ENCODE measurements around the gene MRTFA. TPM values are rescaled to one million over a fixed set of nuclear protein-coding genes. Genes with fewer than 3 reads are reported as not detected.

MRTFA gene
- polyA plus RNA-seq, 1 of the 3 experiments (the other 2 are of a cell fraction) = 5.8 TPM

- Histone ChIP-seq H3K9ac (no peak overlapping the region), H3K36me3 (replicated peaks in 1 of 2; ENCODE audit: control insufficient read depth in 1 of 2, insufficient read depth in 2 of 2, low read length in 1 of 2) (no peaks in the 10 kb centered on the region), H4K20me1 (ENCODE audit: insufficient read depth) (peaks cover 54% of the 10 kb centered on the region), H3K79me2 (ENCODE audit: insufficient read depth) (peaks cover 81% of the 10 kb centered on the region), H3K9me2 (no peaks in the 10 kb centered on the region), H3K27ac (ENCODE audit: low read depth in 2 of 2, low read length in 1 of 2) (no peak overlapping the region), H3K9me3 (no peaks in the 10 kb centered on the region), H3K4me1 (ENCODE audit: control insufficient read depth in 1 of 2, insufficient read depth in 2 of 2, low read depth in 1 of 2, low read length in 1 of 2) (peaks cover 7 to 10% of the 10 kb centered on the region in 2 experiments; a peak in 3 of 4 replicates), H3K4me3 (ENCODE audit: low read depth in 2 of 2, low read length in 1 of 2) (no peak overlapping the region), H2AFZ (ENCODE audit: low read depth) (no peak overlapping the region), H3K4me2 (no peak overlapping the region), H3K27me3 (ENCODE audit: insufficient read depth) (no peaks in the 10 kb centered on the region), H3F3A (replicated peaks; ENCODE audit: insufficient read depth) (no peaks in the 10 kb centered on the region)
- TF ChIP-seq MEF2A (IDR thresholded peaks at IDR 0.05; ENCODE audit: borderline replicate concordance, low read depth) (no peak), RFX5 (IDR thresholded peaks at IDR 0.05; ENCODE audit: low read length) (no peak), POLR2AphosphoS5 (IDR thresholded peaks at IDR 0.05; ENCODE audit: low read depth, low read length) (no peak), GABPA (IDR thresholded peaks at IDR 0.05; ENCODE audit: low read depth) (no peak), FOXM1 (IDR thresholded peaks at IDR 0.05; ENCODE audit: low read depth) (no peak), YY1 (IDR thresholded peaks at IDR 0.05; ENCODE audit: low read depth) (no peak), PBX3 (IDR thresholded peaks at IDR 0.05) (no peak), RCOR1 (IDR thresholded peaks at IDR 0.05; ENCODE audit: low read length) (no peak), USF1 (IDR thresholded peaks at IDR 0.05; ENCODE audit: borderline replicate concordance, low read depth) (no peak)
- no peak for DNase-seq
- CTCF ChIA-PET = no interaction called here
- WGBS (ENCODE audit: low lambda C conversion rate) = 94% methylated on average over 3 of the region's 3 CpGs
- POLR2A ChIA-PET = interaction anchor here (0.6 kb wide), 1 partner anchor 17 kb away, joined by 4 read pairs; no protein-coding TSS in a partner anchor
Measured at GRCh38 chr22:40633036-40633435, 3.5 kb downstream of the MRTFA start.

GRCh38 chr22:40631925-40632324 lies 4.6 kb downstream of the MRTFA start:
- CTCF ChIA-PET = no interaction called here
- Histone ChIP-seq H3F3A (replicated peaks; ENCODE audit: insufficient read depth) (no peaks in the 10 kb centered on the region), H3K36me3 (replicated peaks in 1 of 2; ENCODE audit: control insufficient read depth in 1 of 2, insufficient read depth in 2 of 2, low read length in 1 of 2) (no peaks in the 10 kb centered on the region), H4K20me1 (ENCODE audit: insufficient read depth) (peaks cover 65% of the 10 kb centered on the region), H3K4me2 (no peak overlapping the region), H3K27me3 (ENCODE audit: insufficient read depth) (no peaks in the 10 kb centered on the region), H3K4me3 (ENCODE audit: low read depth in 2 of 2, low read length in 1 of 2) (no peak overlapping the region), H3K79me2 (ENCODE audit: insufficient read depth) (peaks cover 92% of the 10 kb centered on the region), H3K9ac (no peak overlapping the region), H2AFZ (ENCODE audit: low read depth) (no peak overlapping the region), H3K27ac (ENCODE audit: low read depth in 2 of 2, low read length in 1 of 2) (no peak overlapping the region), H3K9me2 (no peaks in the 10 kb centered on the region), H3K4me1 (ENCODE audit: control insufficient read depth in 1 of 2, insufficient read depth in 2 of 2, low read depth in 1 of 2, low read length in 1 of 2) (peaks cover 6 to 8% of the 10 kb centered on the region in 2 experiments; a peak in 3 of 4 replicates), H3K9me3 (no peaks in the 10 kb centered on the region)
- TF ChIP-seq JUND (IDR thresholded peaks at IDR 0.05) (no peak), FOXM1 (IDR thresholded peaks at IDR 0.05; ENCODE audit: low read depth) (no peak), EZH2phosphoT487 (IDR thresholded peaks at IDR 0.05; ENCODE audit: borderline replicate concordance, low read depth) (no peak), CHD2 (IDR thresholded peaks at IDR 0.05; ENCODE audit: low read length, partially characterized antibody) (no peak), ELF1 (IDR thresholded peaks at IDR 0.05) (no peak), FOSL2 (IDR thresholded peaks at IDR 0.05; ENCODE audit: borderline replicate concordance, low read depth) (no peak), NRF1 (IDR thresholded peaks at IDR 0.05; ENCODE audit: low read depth, low read length) (no peak), EP300 (IDR thresholded peaks at IDR 0.05; ENCODE audit: borderline replicate concordance in 1 of 2, low read depth in 1 of 2, low read length in 1 of 2) (no peak)
- 100% methylated on average over 1 of the region's 2 CpGs for WGBS (ENCODE audit: low lambda C conversion rate)
- POLR2A ChIA-PET = no interaction called here
- no peak for DNase-seq

Data from SK-N-SH (cell line).